CD14-positive monocyte (primary cell): ENCODE measurements around the gene NAXE. TPM values are rescaled to one million over a fixed set of nuclear protein-coding genes. Genes with fewer than 3 reads are reported as not detected.

Experiments used
- DNase-seq, 3 donors: peaks; one replicate each; pipeline ENCODE4 v3.0.0-alpha.2; 2011 to 2022
- H2AFZ ChIP-seq: 2 replicates; pipeline ENCODE4 v1.6.0; 2012; ENCODE audit warnings: mild to moderate bottlenecking, low read depth, low read length, inconsistent platforms; ENCODE audit not compliant: insufficient read depth, poor library complexity, severe bottlenecking
- H3K27ac ChIP-seq, 2 donors: 1 replicate in 1 of 2; 2 replicates in 1 of 2; pipeline ENCODE4 v1.5.1; 2012 to 2013; ENCODE audit warnings: low read length in 2 of 2, control low read depth in 1 of 2, inconsistent platforms in 1 of 2, low read depth in 1 of 2, mild to moderate bottlenecking in 1 of 2
- H3K27me3 ChIP-seq, 2 donors: one replicate each; pipeline versions ENCODE4 v1.6.0 to v1.6.1; 2011 to 2013; ENCODE audit warnings: low read length in 2 of 2; ENCODE audit not compliant: control insufficient read depth in 2 of 2, insufficient read depth in 2 of 2
- H3K36me3 ChIP-seq, 2 donors: replicated peaks in 1 of 2; 1 replicate in 1 of 2; 2 replicates in 1 of 2; pipeline versions ENCODE4 v1.5.1 to v1.6.1; 2012 to 2013; ENCODE audit warnings: low read length in 2 of 2, control low read depth in 1 of 2, inconsistent platforms in 1 of 2, mild to moderate bottlenecking in 1 of 2; ENCODE audit not compliant: insufficient read depth in 2 of 2, control insufficient read depth in 1 of 2
- H3K4me1 ChIP-seq, 2 donors: 1 replicate in 1 of 2; 2 replicates in 1 of 2; pipeline versions ENCODE4 v1.5.1 to v1.6.1; 2012 to 2013; ENCODE audit warnings: low read length in 2 of 2, control low read depth in 1 of 2, inconsistent platforms in 1 of 2, mild to moderate bottlenecking in 1 of 2, moderate library complexity in 1 of 2; ENCODE audit not compliant: insufficient read depth in 2 of 2, control insufficient read depth in 1 of 2
- H3K4me2 ChIP-seq: replicated peaks from 2 replicates; pipeline ENCODE3; 2012; ENCODE audit warnings: low read length, moderate library complexity, mild to moderate bottlenecking; ENCODE audit not compliant: poor library complexity, severe bottlenecking; ENCODE audit errors: extremely low read depth
- H3K4me3 ChIP-seq, 3 experiments: fragments of 200-600 bp in 1 of 3; sonication (generic) in 1 of 3; replicated peaks in 1 of 3; 1 replicate in 2 of 3; 2 replicates in 1 of 3; pipeline ENCODE4 v1.5.1; 2011 to 2013; ENCODE audit warnings: low read length in 3 of 3, mild to moderate bottlenecking in 3 of 3, control low read depth in 2 of 3, low read depth in 2 of 3, inconsistent platforms in 1 of 3, moderate library complexity in 1 of 3
- H3K79me2 ChIP-seq: 2 replicates; pipeline ENCODE4 v1.6.0; 2012; ENCODE audit warnings: mild to moderate bottlenecking, control low read depth, inconsistent platforms, low read length, moderate library complexity; ENCODE audit not compliant: insufficient read depth
- H3K9ac ChIP-seq: 2 replicates; pipeline ENCODE4 v1.6.0; 2017; ENCODE audit warnings: low read length, mild to moderate bottlenecking; ENCODE audit not compliant: insufficient read depth, poor library complexity, severe bottlenecking
- H3K9me3 ChIP-seq, 2 donors: replicated peaks in 1 of 2; 1 replicate in 1 of 2; 2 replicates in 1 of 2; pipeline versions ENCODE4 v1.5.1 to v1.6.1; 2012 to 2013; ENCODE audit warnings: low read length in 2 of 2, control low read depth in 1 of 2; ENCODE audit not compliant: control insufficient read depth in 1 of 2, insufficient read depth in 1 of 2
- H4K20me1 ChIP-seq: 2 replicates; pipeline ENCODE4 v1.6.0; 2012; ENCODE audit warnings: mild to moderate bottlenecking, low read length, control low read depth, moderate library complexity; ENCODE audit not compliant: insufficient read depth
- H3K27ac Mint-ChIP-seq, 7 donors: one replicate each; pipeline ENCODE4 v1.8.0; 2020; ENCODE audit warnings: mild to moderate bottlenecking in 7 of 7, mixed read lengths in 7 of 7, moderate library complexity in 6 of 7, inconsistent platforms in 2 of 7
- H3K27me3 Mint-ChIP-seq, 3 donors: one replicate each; pipeline ENCODE4 v1.8.0; 2021 to 2022; ENCODE audit warnings: low read depth in 3 of 3, mild to moderate bottlenecking in 3 of 3, mixed read lengths in 3 of 3, moderate library complexity in 3 of 3, inconsistent platforms in 1 of 3
- H3K36me3 Mint-ChIP-seq, 2 donors: one replicate each; pipeline ENCODE4 v1.8.0; 2020; ENCODE audit warnings: mixed read lengths in 2 of 2, inconsistent platforms in 1 of 2, mild to moderate bottlenecking in 1 of 2
- H3K4me1 Mint-ChIP-seq: one replicate; pipeline ENCODE4 v1.8.0; 2020; ENCODE audit warnings: mild to moderate bottlenecking, mixed read lengths
- H3K4me3 Mint-ChIP-seq, 2 donors: one replicate each; pipeline ENCODE4 v1.8.0; 2020; ENCODE audit warnings: mild to moderate bottlenecking in 2 of 2, mixed read lengths in 2 of 2, moderate library complexity in 1 of 2
- H3K9me3 Mint-ChIP-seq, 7 donors: one replicate each; pipeline ENCODE4 v1.8.0; 2020 to 2022; ENCODE audit warnings: mixed read lengths in 7 of 7, mild to moderate bottlenecking in 6 of 7, moderate library complexity in 6 of 7, inconsistent platforms in 2 of 7
- CTCF ChIP-seq: fragments of 200-600 bp; IDR thresholded peaks from one replicate; pipeline ENCODE4 v1.8.0; 2022; ENCODE audit warnings: antibody characterized with exemption, mild to moderate bottlenecking
- WGBS: methylation state at CpG from one replicate; pipeline ENCODE4 v1.1.5; 2013; ENCODE audit warnings: missing lambda C conversion rate; ENCODE audit not compliant: insufficient coverage; 5-methylcytosine and 5-hydroxymethylcytosine counted together
- intact Hi-C, 2 donors: fragments of 100-400 bp; cut with micrococcal nuclease; formaldehyde crosslinking; loops; one replicate each; pipeline versions ENCODE4 v1.15.0 to v1.15.1; 2023
- polyA plus RNA-seq, 3 donors: library from polyadenylated mRNA; depleted of rRNA in 1 of 3; unstranded in 2 of 3; stranded (reverse) in 1 of 3; fragments of 300-500 nt in 2 of 3; fragments of >200 nt in 1 of 3; fragmentation: Illumina TruSeq in 2 of 3; gene quantifications; 1 replicate in 2 of 3; 2 replicates in 1 of 3; pipeline ENCODE4 v1.2.3, GENCODE V29; 2012 to 2021

NAXE gene
- polyA plus RNA-seq, 3 donors: 23.7 to 81.7 (median 54.9) TPM

DNA sequence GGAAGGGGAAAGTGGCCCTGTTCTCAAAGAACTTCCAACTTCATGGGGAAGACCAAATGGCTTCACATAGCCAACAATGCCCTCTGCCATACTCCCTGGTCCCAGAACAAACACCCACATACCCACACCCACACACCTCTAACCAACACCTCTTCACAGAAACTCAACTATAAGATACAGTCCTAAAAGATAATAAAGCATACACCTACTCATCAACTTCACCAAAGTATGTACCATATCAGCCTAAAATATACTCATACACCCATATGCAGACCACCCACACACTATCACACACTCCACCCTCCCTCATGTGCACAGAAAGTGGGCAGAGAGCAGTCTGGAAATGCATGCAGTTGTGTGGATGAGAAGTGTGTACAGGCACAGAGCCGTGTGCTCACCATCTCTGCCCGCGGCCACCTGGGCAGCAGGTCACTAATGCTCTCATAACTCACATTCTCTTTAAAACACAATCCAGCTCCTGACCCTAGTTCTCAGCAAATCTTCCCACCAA lies 46.9 kb upstream of the NAXE start:
- no peaks in the 10 kb centered on the region for H4K20me1 ChIP-seq
- peak overlapping the region in 1 of 7 donors; percentile 27 for H3K27ac Mint-ChIP-seq
- H3K9me3 ChIP-seq: no peaks in the 10 kb centered on the region
- WGBS: 100% methylated on average over 2 of the region's 3 CpGs
- H3K4me3 ChIP-seq: no peak overlapping the region
- H3K4me3 Mint-ChIP-seq: no peak overlapping the region
- H3K27ac ChIP-seq: no peak overlapping the region
- no peak overlapping the region for H3K4me2 ChIP-seq
- H3K4me1 Mint-ChIP-seq: peaks cover 17% of the 10 kb centered on the region
- no peak overlapping the region for H2AFZ ChIP-seq
- no peaks in the 10 kb centered on the region for H3K79me2 ChIP-seq
- H3K4me1 ChIP-seq: no peaks in the 10 kb centered on the region
- no peaks in the 10 kb centered on the region for H3K27me3 ChIP-seq
- no peak overlapping the region for H3K9ac ChIP-seq
- DNase-seq: no peak
- H3K27me3 Mint-ChIP-seq: peaks cover 0 to 4% (median 0%) of the 10 kb centered on the region in 3 donors
- H3K36me3 Mint-ChIP-seq: peaks cover 65 to 77% of the 10 kb centered on the region in 2 donors
- no peak for TF ChIP-seq CTCF
- intact Hi-C loops: loop anchor here in 1 of 2 donors (5.0 kb wide), 1 partner anchor 38 kb away; no protein-coding TSS in a partner anchor
- H3K9me3 Mint-ChIP-seq: no peaks in the 10 kb centered on the region
- H3K36me3 ChIP-seq: peaks cover 26 to 81% of the 10 kb centered on the region in 2 donors

DNA sequence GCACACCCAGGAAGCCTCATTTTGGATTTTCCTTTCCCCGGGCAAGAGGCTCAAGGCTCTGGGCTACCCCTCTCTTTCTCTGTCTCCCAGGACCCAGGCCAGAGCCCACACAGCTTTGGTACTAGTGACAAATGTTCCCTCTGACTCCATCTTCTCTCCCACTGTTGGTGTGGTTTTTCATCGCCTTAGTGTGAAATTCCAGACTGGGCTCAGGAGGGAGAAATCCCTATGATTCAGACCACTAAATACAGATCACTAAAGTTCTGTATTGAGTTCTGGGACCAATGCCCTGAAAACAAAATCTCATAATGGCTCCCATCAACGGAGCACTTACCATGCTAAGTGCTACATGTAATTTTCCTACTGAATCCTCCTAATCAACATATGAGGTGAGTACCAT lies 45.3 kb upstream of the NAXE start:
- no peaks in the 10 kb centered on the region for H3K9me3 Mint-ChIP-seq
- Histone ChIP-seq H4K20me1 (no peaks in the 10 kb centered on the region), H2AFZ (no peak overlapping the region), H3K4me1 (peaks cover 3 to 4% of the 10 kb centered on the region in 2 donors), H3K4me2 (no peak overlapping the region), H3K27ac (peak overlapping the region in 1 of 2 donors; percentile 12), H3K9ac (no peak overlapping the region), H3K9me3 (no peaks in the 10 kb centered on the region), H3K4me3 (no peak overlapping the region), H3K27me3 (no peaks in the 10 kb centered on the region), H3K36me3 (peaks cover 17 to 73% of the 10 kb centered on the region in 2 donors), H3K79me2 (no peaks in the 10 kb centered on the region)
- no peak overlapping the region for H3K27ac Mint-ChIP-seq
- intact Hi-C loops: no loop called here
- H3K4me3 Mint-ChIP-seq: no peak overlapping the region
- DNase-seq: no peak
- 100% methylated on average over 1 of the region's 3 CpGs for WGBS
- TF ChIP-seq CTCF: no peak
- peaks cover 56 to 72% of the 10 kb centered on the region in 2 donors for H3K36me3 Mint-ChIP-seq
- H3K27me3 Mint-ChIP-seq: peaks cover 0 to 4% (median 0%) of the 10 kb centered on the region in 3 donors
- H3K4me1 Mint-ChIP-seq: peaks cover 13% of the 10 kb centered on the region
